Activated CD4-positive, alpha-beta T cell treated with anti-CD3 and anti-CD28 coated beads, Interleukin-2, amount 10 ng/mL, durations not matched to agents 7 days and 5 days (primary cell): ENCODE data around the gene SERTAD1. TPM values are rescaled to one million over a fixed set of nuclear protein-coding genes. Genes with fewer than 3 reads are reported as not detected.

ENCODE experiments used
- total RNA-seq, 2 experiments: library from RNA; stranded (reverse); gene quantifications; one replicate each; pipeline ENCODE4 v1.2.3, GENCODE V29; 2021

The SERTAD1 gene
- total RNA-seq, 2 experiments from 2014 or later: 6.2 to 9.7 TPM

Other genes with a start within 250 kb of the SERTAD1 start
- 10 to 100 TPM; 15.7 to 19.7 TPM for gene MAP3K10, start 234.6 kb downstream of the SERTAD1 start, total RNA-seq
- gene TTC9B, start 207.6 kb downstream of the SERTAD1 start, total RNA-seq: not detected
- under 1 TPM; 0.27 to 0.35 TPM for gene CCNP, start 199.3 kb downstream of the SERTAD1 start, total RNA-seq
- gene AKT2, start 140.6 kb downstream of the SERTAD1 start, total RNA-seq: 100 to 1,000 TPM; 131 to 148 TPM
- gene C19orf47, start 77.6 kb downstream of the SERTAD1 start, total RNA-seq: 10 to 100 TPM; 21.8 to 25.3 TPM
- gene PLD3, start 77.3 kb downstream of the SERTAD1 start, total RNA-seq: 10 to 100 TPM; 70.8 to 73.7 TPM
- gene HIPK4, start 35.8 kb downstream of the SERTAD1 start, total RNA-seq: not detected
- gene PRX, start 12.6 kb downstream of the SERTAD1 start, total RNA-seq: under 1 TPM; 0.75 to 0.94 TPM
- 10 to 100 TPM; 10.6 to 10.9 TPM for gene SERTAD3, start 18.3 kb upstream of the SERTAD1 start, total RNA-seq
- gene BLVRB, start 39.8 kb upstream of the SERTAD1 start, total RNA-seq: 10 to 100 TPM; 18.5 to 20.0 TPM
- gene SPTBN4, start 41.0 kb upstream of the SERTAD1 start, total RNA-seq: under 1 TPM; 0.23 to 0.50 TPM
- 100 to 1,000 TPM; 147 to 158 TPM for gene SHKBP1, start 150.9 kb upstream of the SERTAD1 start, total RNA-seq
- gene LTBP4, start 175.4 kb upstream of the SERTAD1 start, total RNA-seq: 10 to 100 TPM; 71.3 to 75.7 TPM